GM06990 (cell line): Measurements from ENCODE around the gene TRPM8.

Experiments
- DNase-seq: peaks from one replicate; pipeline ENCODE4 v3.0.0-alpha.2; 2011; ENCODE audit not compliant: insufficient read length; ENCODE audit errors: extremely low read depth
- H3K27me3 ChIP-seq: replicated peaks from 2 replicates; pipeline ENCODE4 v1.6.0; 2011; ENCODE audit warnings: low read length; ENCODE audit not compliant: control insufficient read depth, insufficient read depth
- H3K36me3 ChIP-seq: 2 replicates; pipeline ENCODE4 v1.5.1; 2011; ENCODE audit warnings: low read length; ENCODE audit not compliant: control insufficient read depth, insufficient read depth
- H3K4me3 ChIP-seq: replicated peaks from 2 replicates; pipeline ENCODE4 v1.5.1; 2011; ENCODE audit warnings: low read depth, mild to moderate bottlenecking, control low read depth, low read length
- CTCF ChIP-seq: IDR thresholded peaks from 2 replicates; pipeline ENCODE4 v1.5.1; 2011; ENCODE audit warnings: low read length, control low read depth, mild to moderate bottlenecking, inconsistent platforms; ENCODE audit not compliant: insufficient read depth, poor library complexity, severe bottlenecking

TRPM8 gene

GRCh38 chr2:234033885-234034284 is 116.7 kb downstream of the TRPM8 start:
- Histone ChIP-seq H3K36me3 (no peaks in the 10 kb centered on the region), H3K4me3 (no peak overlapping the region), H3K27me3 (peaks cover 1% of the 10 kb centered on the region; the same call in 1 of the 2 replicates)
- no peak for DNase-seq
- no peak for TF ChIP-seq CTCF

- DNase-seq, result no peak
- no peak overlapping the region for H3K4me3 ChIP-seq
- H3K36me3 ChIP-seq, result no peaks in the 10 kb centered on the region
- H3K27me3 ChIP-seq, result no peaks in the 10 kb centered on the region
- no peak for TF ChIP-seq CTCF
Measured at GRCh38 chr2:234038076-234038802, 121.1 kb downstream of the TRPM8 start.

- H3K27me3 ChIP-seq, result no peaks in the 10 kb centered on the region
- no peak for TF ChIP-seq CTCF
- H3K4me3 ChIP-seq, result no peak overlapping the region
- DNase-seq, result no peak
- H3K36me3 ChIP-seq, result no peaks in the 10 kb centered on the region
Measured at GRCh38 chr2:234044157-234044556, 127.0 kb downstream of the TRPM8 start.

GRCh38 chr2:234046521-234046920 is 129.3 kb downstream of the TRPM8 start:
- H3K36me3 ChIP-seq, result no peaks in the 10 kb centered on the region
- DNase-seq, result no peak
- no peak overlapping the region for H3K4me3 ChIP-seq
- TF ChIP-seq CTCF, result no peak
- no peaks in the 10 kb centered on the region; the same call in 1 of the 2 replicates for H3K27me3 ChIP-seq

GRCh38 chr2:234047361-234047760 is 130.2 kb downstream of the TRPM8 start:
- no peak for DNase-seq
- no peaks in the 10 kb centered on the region; the same call in 1 of the 2 replicates for H3K27me3 ChIP-seq
- H3K36me3 ChIP-seq, result no peaks in the 10 kb centered on the region

More at GRCh38 chr2:234047361-234047760, 130.2 kb downstream of the TRPM8 start:
- TF ChIP-seq CTCF, result no peak
- H3K4me3 ChIP-seq, result no peak overlapping the region
